Endothelial cell of umbilical vein (primary cell): Measurements from ENCODE around the gene SEC31A. TPM values are rescaled to one million over a fixed set of nuclear protein-coding genes. Genes with fewer than 3 reads are reported as not detected.

ENCODE experiments used
- BruUV-seq: library from RNA; stranded (reverse); fragments of 400-500 nt; replicated peaks from 2 replicates; lab custom pipeline; 2021; lab: Mats Ljungman, UMichigan
- CTCF ChIA-PET: fragments of 300-600, 350-600 bp; sonication (Branson Sonifier 250); formaldehyde crosslinking; loops from one replicate; lab custom pipeline; 2021; ENCODE audit warnings: antibody characterized with exemption, inconsistent platforms; lab: Charles Lee
- POLR2A ChIA-PET: fragments of 300-600, 350-600 bp; sonication (Branson Sonifier 250); formaldehyde crosslinking; loops from one replicate; lab custom pipeline; 2021; ENCODE audit warnings: antibody characterized with exemption, inconsistent platforms; lab: Charles Lee
- DNase-seq: peaks from one replicate; pipeline ENCODE4 v3.0.0-alpha.2; 2011; ENCODE audit warnings: low read depth, low spot score
- FAIRE-seq: peaks from 2 replicates; lab custom pipeline; 2011; peaks lifted over from hg19 to GRCh38; lab: Jason Lieb, UNC
- H2AFZ ChIP-seq: 2 replicates; pipeline ENCODE4 v1.6.0; 2012; ENCODE audit warnings: low read depth, low read length, control low read depth, inconsistent platforms
- H3K27ac ChIP-seq: 2 replicates; pipeline ENCODE4 v1.5.1; 2011; ENCODE audit warnings: low read depth, mild to moderate bottlenecking, control low read depth, low read length, moderate library complexity; ENCODE audit not compliant: insufficient read depth
- H3K27me3 ChIP-seq, 2 experiments: 2 replicates each; pipeline versions ENCODE4 v1.6.0 to v1.6.1; 2011; ENCODE audit warnings: low read length in 2 of 2, mixed read lengths in 1 of 2; ENCODE audit not compliant: control insufficient read depth in 2 of 2, insufficient read depth in 2 of 2
- H3K36me3 ChIP-seq, 2 experiments: 2 replicates in 1 of 2; 3 replicates in 1 of 2; pipeline ENCODE4 v1.5.1; 2011; ENCODE audit warnings: low read length in 2 of 2, mild to moderate bottlenecking in 1 of 2, moderate library complexity in 1 of 2; ENCODE audit not compliant: control insufficient read depth in 2 of 2, insufficient read depth in 2 of 2; ENCODE audit errors: extremely low read depth in 1 of 2
- H3K4me1 ChIP-seq: 3 replicates; pipeline ENCODE4 v1.5.1; 2011; ENCODE audit warnings: mild to moderate bottlenecking, low read length; ENCODE audit not compliant: control insufficient read depth, insufficient read depth; ENCODE audit errors: extremely low read depth
- H3K4me2 ChIP-seq: 2 replicates; pipeline ENCODE4 v1.6.1; 2011; ENCODE audit warnings: low read length, control low read depth, mixed read lengths; ENCODE audit not compliant: insufficient read depth
- H3K4me3 ChIP-seq, 3 experiments: fragments of 200-600 bp in 1 of 3; sonication (generic), shearing (Covaris generic) in 1 of 3; replicated peaks in 1 of 3; 2 replicates each; pipeline ENCODE4 v1.5.1; 2011 to 2016; ENCODE audit warnings: control low read depth in 3 of 3, low read length in 3 of 3, mild to moderate bottlenecking in 2 of 3, inconsistent platforms in 1 of 3, low read depth in 1 of 3, moderate library complexity in 1 of 3; ENCODE audit not compliant: insufficient read depth in 1 of 3
- H3K79me2 ChIP-seq: 2 replicates; pipeline ENCODE4 v1.6.0; 2012; ENCODE audit warnings: low read length, inconsistent platforms; ENCODE audit not compliant: control insufficient read depth, insufficient read depth
- H3K9ac ChIP-seq: replicated peaks from 2 replicates; pipeline ENCODE3; 2011; ENCODE audit warnings: low read length, control low read depth; ENCODE audit not compliant: insufficient read depth; ENCODE audit errors: extremely low read depth
- H3K9me1 ChIP-seq: replicated peaks from 3 replicates; pipeline ENCODE4 v1.6.0; 2011; ENCODE audit warnings: mild to moderate bottlenecking, low read length; ENCODE audit not compliant: control insufficient read depth, insufficient read depth; ENCODE audit errors: extremely low read depth
- H3K9me3 ChIP-seq: replicated peaks from 2 replicates; pipeline ENCODE4 v1.5.1; 2012; ENCODE audit warnings: low read length, inconsistent platforms; ENCODE audit not compliant: control insufficient read depth, insufficient read depth
- H4K20me1 ChIP-seq: replicated peaks from 2 replicates; pipeline ENCODE3; 2011; ENCODE audit warnings: mild to moderate bottlenecking, low read length; ENCODE audit not compliant: control insufficient read depth, insufficient read depth; ENCODE audit errors: extremely low read depth
- CTCF ChIP-seq, 2 donors: IDR thresholded peaks; 1 replicate in 1 of 2; 2 replicates in 1 of 2; pipeline ENCODE4 v1.5.1; 2011; ENCODE audit warnings: low read length in 2 of 2, mild to moderate bottlenecking in 2 of 2, moderate library complexity in 2 of 2, control low read depth in 1 of 2, inconsistent platforms in 1 of 2, low read depth in 1 of 2; ENCODE audit not compliant: insufficient read depth in 1 of 2; ENCODE audit errors: extremely low read depth in 1 of 2
- EZH2 ChIP-seq: IDR thresholded peaks from 2 replicates; pipeline ENCODE4 v1.6.1; 2012; ENCODE audit warnings: borderline replicate concordance, low read depth, mild to moderate bottlenecking, moderate library complexity, low read length, inconsistent platforms; ENCODE audit not compliant: severe bottlenecking
- FOS ChIP-seq: IDR thresholded peaks from 2 replicates; pipeline ENCODE4 v1.6.1; 2011; ENCODE audit warnings: mild to moderate bottlenecking, low read length, moderate library complexity, borderline replicate concordance; ENCODE audit not compliant: insufficient read depth
- GATA2 ChIP-seq: IDR thresholded peaks from 2 replicates; pipeline ENCODE4 v1.7.0; 2011; ENCODE audit warnings: low read depth, mild to moderate bottlenecking, moderate library complexity, mixed read lengths, low read length; ENCODE audit not compliant: insufficient read length, insufficient read depth
- JUN ChIP-seq: IDR thresholded peaks from 2 replicates; pipeline ENCODE4 v1.6.1; 2011; ENCODE audit warnings: borderline replicate concordance, low read depth; ENCODE audit not compliant: insufficient read length, insufficient read depth
- MAX ChIP-seq: IDR thresholded peaks from 2 replicates; pipeline ENCODE4 v1.6.1; 2011; ENCODE audit not compliant: insufficient read depth, insufficient read length
- MYC ChIP-seq: IDR thresholded peaks from one replicate; pipeline ENCODE4 v1.6.1; 2011; ENCODE audit warnings: mild to moderate bottlenecking, low read depth, low read length
- POLR2A ChIP-seq: IDR thresholded peaks from 2 replicates; pipeline ENCODE4 v1.6.1; 2012; ENCODE audit warnings: low read depth, mild to moderate bottlenecking, control low read depth, low read length
- POLR2AphosphoS5 ChIP-seq: IDR thresholded peaks from 2 replicates; pipeline ENCODE4 v1.6.1; 2012; ENCODE audit warnings: low read depth, mild to moderate bottlenecking, control low read depth, low read length, moderate library complexity; ENCODE audit not compliant: insufficient read depth
- dilution Hi-C: fragments of 300-500 bp; cut with MboI; formaldehyde crosslinking; loops from one replicate; pipeline ENCODE4 v1.15.0; 2019; ENCODE audit warnings: low sequenced_read_pairs; ENCODE audit not compliant: extremely low pct_ligation_motif_present
- intact Hi-C: fragments of 100-400 bp; cut with micrococcal nuclease; formaldehyde crosslinking; loops from one replicate; pipeline ENCODE4 v1.10.0; 2022
- polyA plus RNA-seq, 4 experiments: library from polyadenylated mRNA; depleted of rRNA in 3 of 4; stranded (reverse) in 3 of 4; unstranded in 1 of 4; fragments of >200 nt; gene quantifications; 2 replicates each; pipeline versions ENCODE4 v1.2.1 to v1.2.3, GENCODE V29; 2011 to 2012; ENCODE audit warnings: missing spikeins in 1 of 4
- total RNA-seq: library from RNA; stranded (reverse); gene quantifications from 2 replicates; pipeline ENCODE4 v1.2.3, GENCODE V29; 2021

Gene SEC31A
- total and polyA plus RNA-seq, 2 donors (not counting 3 experiments of a cell fraction or from before 2014, with no cell fraction given): 226 to 301 TPM

- Histone ChIP-seq H2AFZ (no peak overlapping the region), H3K4me2 (no peak overlapping the region), H3K4me1 (peaks cover 6% of the 10 kb centered on the region), H3K27me3 (no peaks in the 10 kb centered on the region), H3K9me1 (no peaks in the 10 kb centered on the region), H3K79me2 (no peaks in the 10 kb centered on the region), H3K36me3 (no peaks in the 10 kb centered on the region), H3K27ac (no peak overlapping the region), H3K9ac (no peak overlapping the region), H3K9me3 (no peaks in the 10 kb centered on the region), H3K4me3 (no peak overlapping the region), H4K20me1 (no peaks in the 10 kb centered on the region)
- no peak for DNase-seq
- intact Hi-C loops (no loop called here), dilution Hi-C loops (no loop called here)
- POLR2A ChIA-PET: no interaction called here
- BruUV-seq: no TSS peak
- CTCF ChIA-PET: interaction anchor here (1.0 to 2.6 kb wide), 3 partner anchors 11 to 349 kb away, joined by 3 to 13 read pairs (median 13); no protein-coding TSS in a partner anchor
- no peak for TF ChIP-seq MYC
- TF ChIP-seq GATA2: no peak
- TF ChIP-seq MAX: no peak
- no peak for TF ChIP-seq POLR2A
- no peak for TF ChIP-seq JUN
- TF ChIP-seq POLR2AphosphoS5: no peak
- TF ChIP-seq CTCF (IDR thresholded peaks at IDR 0.05; ENCODE audit: extremely low read depth in 1 of 2, insufficient read depth in 1 of 2, low read depth in 1 of 2, low read length in 2 of 2): no peak
- no peak for TF ChIP-seq EZH2
- no peak for TF ChIP-seq FOS
- FAIRE-seq: no peak
These were observed 79.6 kb downstream of the SEC31A start for GRCh38 chr4:82811392-82811791.
